Measurements from ENCODE around the gene CASQ1.

Gene CASQ1

DNA sequence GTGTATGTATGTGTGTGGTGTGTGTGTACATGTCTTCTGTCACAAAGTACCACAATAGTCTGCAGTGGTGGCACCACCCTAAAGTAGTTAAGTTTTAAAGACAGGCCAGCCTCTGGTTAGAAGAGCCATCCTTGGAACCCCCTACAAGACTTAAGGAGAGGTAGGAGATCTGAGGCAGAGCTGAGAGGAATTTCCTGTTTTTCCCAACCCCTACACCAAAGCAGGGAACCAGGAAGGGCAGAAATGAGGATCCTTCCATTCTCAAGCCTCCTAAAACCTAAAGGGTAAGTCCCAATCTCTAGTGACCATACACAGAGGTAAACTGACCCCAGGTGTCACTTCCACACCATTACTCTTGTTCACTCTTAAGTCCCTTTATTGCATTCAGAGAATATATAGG, 25.9 kb downstream of the CASQ1 start:
- H3K4me1 ChIP-seq (ENCODE audit: control insufficient read depth, insufficient read depth, low read length), result no peaks in the 10 kb centered on the region
- POLR2A ChIA-PET, result interaction anchor here (0.9 kb wide), 1 partner anchor 69 kb away, joined by 3 read pairs; the partner anchor contains the start of gene PEX19
- H3K4me3 ChIP-seq (ENCODE audit: low read depth, low read length), result no peak overlapping the region
- peaks cover 21 to 100% of the 10 kb centered on the region in 2 experiments; a peak in 2 of 3 replicates for H3K36me3 ChIP-seq (ENCODE audit: control insufficient read depth in 2 of 2, insufficient read depth in 1 of 2, low read length in 2 of 2)
- no peaks in the 10 kb centered on the region for H3K9me3 ChIP-seq (ENCODE audit: control insufficient read depth, insufficient read depth, low read depth, low read length)
- TF ChIP-seq, protein P1, sequence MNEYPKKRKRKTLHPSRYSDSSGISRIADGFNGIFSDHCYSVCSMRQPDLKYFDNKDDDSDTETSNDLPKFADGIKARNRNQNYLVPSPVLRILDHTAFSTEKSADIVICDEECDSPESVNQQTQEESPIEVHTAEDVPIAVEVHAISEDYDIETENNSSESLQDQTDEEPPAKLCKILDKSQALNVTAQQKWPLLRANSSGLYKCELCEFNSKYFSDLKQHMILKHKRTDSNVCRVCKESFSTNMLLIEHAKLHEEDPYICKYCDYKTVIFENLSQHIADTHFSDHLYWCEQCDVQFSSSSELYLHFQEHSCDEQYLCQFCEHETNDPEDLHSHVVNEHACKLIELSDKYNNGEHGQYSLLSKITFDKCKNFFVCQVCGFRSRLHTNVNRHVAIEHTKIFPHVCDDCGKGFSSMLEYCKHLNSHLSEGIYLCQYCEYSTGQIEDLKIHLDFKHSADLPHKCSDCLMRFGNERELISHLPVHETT (tag by site-specific recombination; IDR thresholded peaks at IDR 0.05), result no peak
- TF ChIP-seq ZFP37 (tag by site-specific recombination; IDR thresholded peaks at IDR 0.05) (no peak), RBAK (tag by site-specific recombination; IDR thresholded peaks at IDR 0.05) (no peak)
- TF ChIP-seq, protein P2, sequence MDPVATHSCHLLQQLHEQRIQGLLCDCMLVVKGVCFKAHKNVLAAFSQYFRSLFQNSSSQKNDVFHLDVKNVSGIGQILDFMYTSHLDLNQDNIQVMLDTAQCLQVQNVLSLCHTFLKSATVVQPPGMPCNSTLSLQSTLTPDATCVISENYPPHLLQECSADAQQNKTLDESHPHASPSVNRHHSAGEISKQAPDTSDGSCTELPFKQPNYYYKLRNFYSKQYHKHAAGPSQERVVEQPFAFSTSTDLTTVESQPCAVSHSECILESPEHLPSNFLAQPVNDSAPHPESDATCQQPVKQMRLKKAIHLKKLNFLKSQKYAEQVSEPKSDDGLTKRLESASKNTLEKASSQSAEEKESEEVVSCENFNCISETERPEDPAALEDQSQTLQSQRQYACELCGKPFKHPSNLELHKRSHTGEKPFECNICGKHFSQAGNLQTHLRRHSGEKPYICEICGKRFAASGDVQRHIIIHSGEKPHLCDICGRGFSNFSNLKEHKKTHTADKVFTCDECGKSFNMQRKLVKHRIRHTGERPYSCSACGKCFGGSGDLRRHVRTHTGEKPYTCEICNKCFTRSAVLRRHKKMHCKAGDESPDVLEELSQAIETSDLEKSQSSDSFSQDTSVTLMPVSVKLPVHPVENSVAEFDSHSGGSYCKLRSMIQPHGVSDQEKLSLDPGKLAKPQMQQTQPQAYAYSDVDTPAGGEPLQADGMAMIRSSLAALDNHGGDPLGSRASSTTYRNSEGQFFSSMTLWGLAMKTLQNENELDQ (tag by site-specific recombination; IDR thresholded peaks at IDR 0.05; ENCODE audit: low read depth), result no peak
- CTCF ChIA-PET, result interaction anchor here (0.6 to 2.3 kb wide), 2 partner anchors 18 to 23 kb away, joined by 3 to 9 read pairs; no protein-coding TSS in a partner anchor
- no peak overlapping the region for H3K27ac ChIP-seq (ENCODE audit: extremely low read depth, low read depth, low read length)

DNA sequence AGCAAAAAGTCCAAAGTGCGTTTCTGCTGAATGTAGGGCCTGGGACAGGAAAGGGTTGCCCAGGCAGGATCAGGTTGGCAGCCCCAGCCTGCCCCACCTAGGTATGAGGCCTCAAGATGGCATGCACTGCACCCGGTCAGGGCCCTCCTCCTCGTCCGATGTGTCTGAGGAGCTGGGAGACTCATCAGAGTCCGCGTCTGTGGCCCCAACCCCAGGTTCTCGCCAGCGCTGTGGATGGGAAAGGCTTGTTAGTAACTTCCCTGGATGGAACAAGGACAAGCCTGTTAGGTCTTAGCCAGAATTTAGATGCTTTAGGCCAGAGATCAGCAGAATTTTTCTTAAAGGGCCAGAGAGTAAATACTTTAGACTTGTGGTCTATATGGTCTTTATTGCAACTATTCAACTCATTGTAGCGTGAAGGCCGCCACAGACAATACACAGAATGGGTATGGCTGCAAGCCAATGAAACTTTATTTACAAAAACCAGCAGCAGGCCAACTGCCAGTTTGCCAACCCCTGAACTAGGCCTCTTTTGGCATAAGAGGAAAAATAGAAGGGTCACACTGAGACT, 27.2 kb downstream of the CASQ1 start:
- no peak for TF ChIP-seq ZFP69B (tag by site-specific recombination; IDR thresholded peaks at IDR 0.05)
- no peak for TF ChIP-seq ZNF214 (tag by site-specific recombination; IDR thresholded peaks at IDR 0.05; ENCODE audit: borderline replicate concordance)
- POLR2A ChIA-PET, result interaction anchor here (1.4 kb wide), 1 partner anchor 10 kb away, joined by 3 read pairs; no protein-coding TSS in a partner anchor
- H3K36me3 ChIP-seq (ENCODE audit: control insufficient read depth in 2 of 2, insufficient read depth in 1 of 2, low read length in 2 of 2), result peaks cover 31 to 100% of the 10 kb centered on the region in 2 experiments; a peak in 2 of 3 replicates
- CTCF ChIA-PET, result interaction anchor here (0.8 to 6.2 kb wide), 5 partner anchors 18 to 114 kb away, joined by 3 to 94 read pairs (median 43); partner anchors contain the start of gene CASQ1
- H3K4me1 ChIP-seq (ENCODE audit: control insufficient read depth, insufficient read depth, low read length), result no peaks in the 10 kb centered on the region
- H3K27ac ChIP-seq (ENCODE audit: extremely low read depth, low read depth, low read length), result no peak overlapping the region
- no peaks in the 10 kb centered on the region for H3K9me3 ChIP-seq (ENCODE audit: control insufficient read depth, insufficient read depth, low read depth, low read length)
- no peak overlapping the region for H3K4me3 ChIP-seq (ENCODE audit: low read depth, low read length)

DNA sequence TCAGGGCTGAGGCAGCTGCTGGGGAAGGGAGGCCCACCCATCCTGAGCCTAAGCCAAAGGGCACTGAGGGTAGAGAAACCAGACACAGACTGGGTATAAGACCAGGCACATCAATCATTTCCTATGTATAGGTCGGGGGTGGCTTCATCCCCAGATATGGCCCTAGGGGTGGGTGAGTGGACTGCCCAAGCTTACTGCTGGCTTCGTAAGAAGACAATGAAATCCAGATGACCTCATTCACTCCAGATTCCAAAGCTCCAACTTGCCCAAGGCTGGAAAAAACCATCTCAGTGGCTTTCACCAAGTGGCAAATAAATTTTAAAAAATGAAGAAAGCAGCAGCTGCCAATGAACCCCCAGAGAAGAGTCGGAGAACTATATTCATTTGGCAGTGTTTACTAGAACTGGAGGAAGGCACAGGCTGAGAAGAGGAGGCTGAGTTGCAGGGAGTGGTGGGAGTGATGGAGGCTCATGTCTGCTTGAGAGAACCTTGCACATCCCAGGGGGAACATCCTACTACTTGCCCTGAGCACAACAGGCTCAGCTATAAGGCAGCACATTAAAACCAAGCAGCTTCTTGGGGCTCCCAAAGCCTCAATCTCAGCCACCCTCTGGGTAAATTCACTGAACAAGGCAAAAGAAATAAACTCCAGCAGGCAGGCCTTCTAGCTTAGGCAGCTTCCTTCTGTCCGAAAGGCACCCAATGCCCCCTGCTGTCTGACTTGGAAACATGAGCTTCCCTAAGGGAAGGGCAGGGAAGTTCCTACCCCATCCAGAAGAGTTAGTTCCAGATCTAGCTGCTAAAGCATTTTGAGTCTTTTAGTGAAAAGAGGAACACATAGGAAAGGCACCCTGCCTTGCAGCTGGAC, 28.9 kb downstream of the CASQ1 start:
- POLR2A ChIA-PET, result interaction anchor here (0.6 to 1.7 kb wide), 9 partner anchors 9 to 188 kb away, joined by 3 to 9 read pairs (median 4); partner anchors contain the start of gene IGSF8
- H3K4me3 ChIP-seq (ENCODE audit: low read depth, low read length), result no peak overlapping the region
- CTCF ChIA-PET, result interaction anchor here (0.6 to 6.2 kb wide), 41 partner anchors 8 to 1168 kb away, joined by 3 to 94 read pairs (median 4); partner anchors contain the start of genes CASQ1, IGSF8 and PEA15

More for the DNA sequence above, 28.9 kb downstream of the CASQ1 start:
- Histone ChIP-seq H3K36me3 (ENCODE audit: control insufficient read depth in 2 of 2, insufficient read depth in 1 of 2, low read length in 2 of 2) (peaks cover 48 to 100% of the 10 kb centered on the region in 2 experiments), H3K27ac (ENCODE audit: extremely low read depth, low read depth, low read length) (no peak overlapping the region; the same call in 1 of the 2 replicates), H3K4me1 (ENCODE audit: control insufficient read depth, insufficient read depth, low read length) (no peaks in the 10 kb centered on the region), H3K9me3 (ENCODE audit: control insufficient read depth, insufficient read depth, low read depth, low read length) (no peaks in the 10 kb centered on the region)
- TF ChIP-seq ZNF654 (tag by site-specific recombination; IDR thresholded peaks at IDR 0.05; ENCODE audit: low read depth), result peak; percentile 20
- TF ChIP-seq, protein P3, sequence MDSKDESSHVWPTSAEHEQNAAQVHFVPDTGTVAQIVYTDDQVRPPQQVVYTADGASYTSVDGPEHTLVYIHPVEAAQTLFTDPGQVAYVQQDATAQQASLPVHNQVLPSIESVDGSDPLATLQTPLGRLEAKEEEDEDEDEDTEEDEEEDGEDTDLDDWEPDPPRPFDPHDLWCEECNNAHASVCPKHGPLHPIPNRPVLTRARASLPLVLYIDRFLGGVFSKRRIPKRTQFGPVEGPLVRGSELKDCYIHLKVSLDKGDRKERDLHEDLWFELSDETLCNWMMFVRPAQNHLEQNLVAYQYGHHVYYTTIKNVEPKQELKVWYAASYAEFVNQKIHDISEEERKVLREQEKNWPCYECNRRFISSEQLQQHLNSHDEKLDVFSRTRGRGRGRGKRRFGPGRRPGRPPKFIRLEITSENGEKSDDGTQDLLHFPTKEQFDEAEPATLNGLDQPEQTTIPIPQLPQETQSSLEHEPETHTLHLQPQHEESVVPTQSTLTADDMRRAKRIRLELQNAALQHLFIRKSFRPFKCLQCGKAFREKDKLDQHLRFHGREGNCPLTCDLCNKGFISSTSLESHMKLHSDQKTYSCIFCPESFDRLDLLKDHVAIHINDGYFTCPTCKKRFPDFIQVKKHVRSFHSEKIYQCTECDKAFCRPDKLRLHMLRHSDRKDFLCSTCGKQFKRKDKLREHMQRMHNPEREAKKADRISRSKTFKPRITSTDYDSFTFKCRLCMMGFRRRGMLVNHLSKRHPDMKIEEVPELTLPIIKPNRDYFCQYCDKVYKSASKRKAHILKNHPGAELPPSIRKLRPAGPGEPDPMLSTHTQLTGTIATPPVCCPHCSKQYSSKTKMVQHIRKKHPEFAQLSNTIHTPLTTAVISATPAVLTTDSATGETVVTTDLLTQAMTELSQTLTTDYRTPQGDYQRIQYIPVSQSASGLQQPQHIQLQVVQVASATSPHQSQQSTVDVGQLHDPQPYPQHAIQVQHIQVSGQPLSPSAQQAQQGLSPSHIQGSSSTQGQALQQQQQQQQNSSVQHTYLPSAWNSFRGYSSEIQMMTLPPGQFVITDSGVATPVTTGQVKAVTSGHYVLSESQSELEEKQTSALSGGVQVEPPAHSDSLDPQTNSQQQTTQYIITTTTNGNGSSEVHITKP (tag by site-specific recombination; IDR thresholded peaks at IDR 0.05), result peak; percentile 47
- TF ChIP-seq ZBTB48 (tag by site-specific recombination; IDR thresholded peaks at IDR 0.05), result peak; percentile 81
- peak; percentile 35; the same call in 1 of the 2 replicates for TF ChIP-seq GLIS1 (tag by site-specific recombination; IDR thresholded peaks at IDR 0.05)
- TF ChIP-seq ZNF311 (tag by site-specific recombination; IDR thresholded peaks at IDR 0.05; ENCODE audit: borderline replicate concordance), result no peak
- TF ChIP-seq MZF1 (tag by site-specific recombination; IDR thresholded peaks at IDR 0.05; ENCODE audit: borderline replicate concordance), result no peak
- no peak for TF ChIP-seq HOXA7 (CRISPR knock-in tag; IDR thresholded peaks at IDR 0.05; ENCODE audit: borderline replicate concordance)
- TF ChIP-seq, protein P4, sequence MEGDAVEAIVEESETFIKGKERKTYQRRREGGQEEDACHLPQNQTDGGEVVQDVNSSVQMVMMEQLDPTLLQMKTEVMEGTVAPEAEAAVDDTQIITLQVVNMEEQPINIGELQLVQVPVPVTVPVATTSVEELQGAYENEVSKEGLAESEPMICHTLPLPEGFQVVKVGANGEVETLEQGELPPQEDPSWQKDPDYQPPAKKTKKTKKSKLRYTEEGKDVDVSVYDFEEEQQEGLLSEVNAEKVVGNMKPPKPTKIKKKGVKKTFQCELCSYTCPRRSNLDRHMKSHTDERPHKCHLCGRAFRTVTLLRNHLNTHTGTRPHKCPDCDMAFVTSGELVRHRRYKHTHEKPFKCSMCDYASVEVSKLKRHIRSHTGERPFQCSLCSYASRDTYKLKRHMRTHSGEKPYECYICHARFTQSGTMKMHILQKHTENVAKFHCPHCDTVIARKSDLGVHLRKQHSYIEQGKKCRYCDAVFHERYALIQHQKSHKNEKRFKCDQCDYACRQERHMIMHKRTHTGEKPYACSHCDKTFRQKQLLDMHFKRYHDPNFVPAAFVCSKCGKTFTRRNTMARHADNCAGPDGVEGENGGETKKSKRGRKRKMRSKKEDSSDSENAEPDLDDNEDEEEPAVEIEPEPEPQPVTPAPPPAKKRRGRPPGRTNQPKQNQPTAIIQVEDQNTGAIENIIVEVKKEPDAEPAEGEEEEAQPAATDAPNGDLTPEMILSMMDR (tag by site-specific recombination; IDR thresholded peaks at IDR 0.05), result peak; percentile 69; the same call in 1 of the 2 replicates

Measured in HEK293 (cell line).